ENCODE measurements around the gene ITIH4. TPM values are rescaled to one million over a fixed set of nuclear protein-coding genes. Genes with fewer than 3 reads are reported as not detected.

ITIH4 gene
- total RNA-seq (2014; rRNA removed; shearing (Covaris generic)): 0.02 TPM in 1 of 2 replicates, not detected in the other

DNA sequence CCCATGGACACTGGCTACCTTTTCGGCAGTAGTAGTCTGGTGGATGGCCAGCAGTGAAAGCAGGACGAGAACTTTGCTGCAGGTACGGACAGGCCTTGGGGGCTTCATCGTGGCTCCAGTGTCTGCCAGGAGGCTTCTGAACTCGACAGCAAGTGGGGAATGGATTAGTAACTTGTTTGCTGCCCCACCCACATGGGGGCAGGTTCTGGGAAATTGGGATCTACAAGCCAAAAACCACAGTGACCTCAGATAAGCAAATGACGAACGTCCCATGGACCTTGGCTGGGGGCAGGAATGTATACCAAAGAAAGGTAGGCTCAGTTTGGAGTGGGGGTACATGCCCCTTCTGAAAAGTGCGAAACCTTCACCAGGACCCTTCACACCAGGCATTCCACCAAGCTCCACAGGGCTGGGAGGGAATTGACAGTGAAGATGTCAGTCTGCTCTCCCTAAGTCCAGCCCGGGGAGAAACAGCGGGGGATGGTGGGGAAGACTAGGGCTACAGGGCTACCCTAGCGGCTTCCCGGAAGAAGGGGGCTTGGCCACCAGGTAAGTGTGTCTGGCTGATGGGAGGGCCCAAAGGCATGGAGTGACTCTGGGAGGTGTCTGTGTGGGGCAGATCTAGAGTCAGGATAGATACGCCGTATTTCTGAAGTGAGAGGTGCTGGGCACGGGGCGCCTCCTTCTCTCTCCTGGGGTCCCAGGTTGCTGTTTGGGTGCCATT lies at the start of gene ITIH4:
Gene ITIH4, minus strand, starts transcription at position 138 of the 724 bp plus-strand sequence. Its CDS starts 30 bp downstream, at position 108.
- DNase-seq (ENCODE audit: low read depth): peak; percentile 33

DNA sequence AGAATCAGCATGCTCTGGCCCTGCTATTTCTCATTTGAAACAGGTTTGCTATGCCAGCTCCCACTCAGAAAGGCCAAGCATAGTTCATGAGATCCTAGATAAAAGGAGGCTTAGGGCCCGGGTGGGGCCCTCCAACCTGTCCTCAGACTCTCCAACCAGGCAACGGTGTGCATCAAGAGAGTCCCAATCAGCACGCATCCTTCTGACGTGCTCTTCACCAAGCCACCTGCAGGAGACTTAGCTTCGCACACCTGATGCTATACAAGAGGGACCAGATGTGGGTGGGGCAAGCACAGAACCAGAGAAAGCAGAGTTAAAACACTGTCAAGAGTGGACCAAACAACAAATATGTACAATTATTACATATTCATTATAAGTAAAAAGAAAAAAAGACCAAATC lies 49.6 kb upstream of the ITIH4 start:
- DNase-seq (ENCODE audit: low read depth): no peak

DNA sequence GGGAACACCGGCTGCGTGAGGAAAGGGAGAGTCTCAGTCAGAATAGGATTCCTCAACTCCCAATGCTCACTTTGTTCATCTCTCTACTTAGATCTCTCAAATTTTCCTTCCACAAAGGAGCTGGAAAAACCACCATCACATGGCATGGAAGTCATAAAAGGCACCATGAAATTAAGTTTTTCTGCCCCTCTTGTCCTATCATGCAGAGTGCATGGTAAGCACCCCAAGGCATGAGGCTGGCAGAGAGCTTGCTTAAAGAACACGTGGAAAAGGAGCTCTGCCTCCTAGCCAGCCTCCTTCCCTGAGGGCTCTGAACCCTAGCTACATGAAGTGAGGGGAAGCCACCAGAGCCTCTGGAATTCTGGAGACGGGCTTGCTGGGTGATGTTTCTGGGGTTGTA lies 49.1 kb upstream of the ITIH4 start:
- no peak for DNase-seq (ENCODE audit: low read depth)

DNA sequence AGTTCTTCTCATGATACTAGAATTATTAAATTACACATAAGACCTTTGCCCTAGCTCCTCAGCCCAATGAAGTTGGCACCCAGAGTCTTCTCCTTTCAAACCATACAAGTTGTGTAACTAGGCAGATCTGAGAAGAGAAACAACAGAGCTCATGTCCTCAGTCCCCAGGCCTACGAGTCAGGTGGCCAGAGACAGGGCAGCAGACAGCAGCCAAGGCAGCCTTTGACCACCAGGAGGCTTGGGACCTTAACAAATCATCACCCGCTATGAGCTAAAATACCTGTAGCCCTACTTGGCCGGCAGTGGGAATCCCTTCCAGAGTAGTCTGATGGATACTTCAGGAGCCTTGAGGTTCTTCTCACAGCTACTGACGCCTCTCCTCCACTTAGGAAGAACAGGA lies 48.6 kb upstream of the ITIH4 start:
- no peak for DNase-seq (ENCODE audit: low read depth)

DNA sequence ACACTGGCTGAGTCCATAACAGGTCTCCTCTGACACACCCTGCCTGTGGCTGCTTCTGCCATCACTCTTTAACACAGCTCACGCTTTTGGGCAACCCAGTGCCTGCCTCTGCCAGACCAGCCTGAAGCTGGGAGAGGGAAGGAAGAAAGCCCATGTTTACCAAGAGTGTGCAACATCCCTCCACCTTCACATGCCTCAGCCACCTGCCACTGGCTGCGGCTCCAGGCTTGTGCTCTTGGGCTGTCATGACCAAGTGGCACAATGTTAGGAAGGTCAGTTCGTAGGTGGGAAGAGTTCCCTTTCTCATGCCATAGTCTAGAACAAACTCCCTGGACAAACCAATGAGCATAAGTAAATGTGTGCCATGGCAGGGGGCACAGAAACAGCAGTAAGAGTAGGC lies 46.6 kb upstream of the ITIH4 start:
- no peak for DNase-seq (ENCODE audit: low read depth)

DNA sequence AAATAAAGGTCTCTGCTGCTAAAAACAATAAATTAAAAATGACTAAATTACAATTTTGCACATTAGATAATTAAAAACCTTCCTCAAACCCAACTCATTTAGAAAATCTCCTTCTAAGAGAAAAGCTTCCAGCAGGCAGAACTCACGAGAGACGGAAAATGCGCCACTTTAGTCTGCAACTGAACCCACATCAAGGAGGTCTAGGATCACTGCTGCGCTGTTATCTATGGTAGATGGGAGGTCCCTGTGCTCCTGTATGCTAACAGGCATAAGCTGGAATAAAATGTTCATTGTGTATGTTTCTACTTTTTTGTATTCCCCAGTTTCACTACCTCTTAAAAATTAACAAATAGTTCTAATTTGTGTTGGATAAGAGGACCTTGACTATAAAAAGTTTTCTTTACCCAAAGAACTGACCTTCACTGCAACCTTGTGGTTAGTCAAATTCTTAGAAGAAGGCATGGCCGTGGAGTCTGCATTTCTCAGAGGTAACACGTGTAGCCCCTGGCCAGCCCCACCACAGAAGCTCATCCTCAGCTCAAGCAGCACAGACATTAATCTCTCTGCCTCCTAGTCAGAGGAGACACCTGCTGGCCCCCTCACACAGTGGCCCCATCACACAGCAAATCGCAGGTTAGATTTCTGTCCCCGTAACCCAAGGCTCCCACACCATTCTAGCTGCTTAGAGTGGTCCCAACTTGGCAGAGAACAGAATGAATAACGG lies 44.6 kb upstream of the ITIH4 start:
- no peak for DNase-seq (ENCODE audit: low read depth)

DNA sequence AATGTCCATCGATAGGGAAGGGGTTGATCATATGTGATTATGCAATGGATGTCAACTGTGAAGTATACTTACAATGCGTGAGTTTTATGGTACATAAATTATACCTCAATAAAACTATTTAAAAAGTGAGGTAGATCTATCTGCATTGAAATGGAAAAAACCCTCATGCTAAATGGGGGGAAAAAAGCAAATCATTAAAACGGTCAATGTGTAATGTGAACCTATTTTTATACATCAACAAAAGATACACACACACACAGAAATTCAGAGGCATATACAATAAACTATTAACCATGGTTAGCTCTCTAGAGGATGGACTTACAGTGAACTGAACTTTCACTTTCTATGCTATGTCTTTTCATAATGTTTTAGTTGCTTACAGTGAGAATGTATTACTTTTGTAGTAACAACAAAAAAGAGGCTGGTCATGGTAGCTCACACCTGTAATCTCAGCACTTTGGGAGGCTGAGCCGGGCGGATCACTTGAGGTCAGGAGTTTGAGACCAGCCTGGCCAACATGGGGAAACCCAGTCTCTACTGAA lies 43.8 kb upstream of the ITIH4 start:
- no peak for DNase-seq (ENCODE audit: low read depth)

DNA sequence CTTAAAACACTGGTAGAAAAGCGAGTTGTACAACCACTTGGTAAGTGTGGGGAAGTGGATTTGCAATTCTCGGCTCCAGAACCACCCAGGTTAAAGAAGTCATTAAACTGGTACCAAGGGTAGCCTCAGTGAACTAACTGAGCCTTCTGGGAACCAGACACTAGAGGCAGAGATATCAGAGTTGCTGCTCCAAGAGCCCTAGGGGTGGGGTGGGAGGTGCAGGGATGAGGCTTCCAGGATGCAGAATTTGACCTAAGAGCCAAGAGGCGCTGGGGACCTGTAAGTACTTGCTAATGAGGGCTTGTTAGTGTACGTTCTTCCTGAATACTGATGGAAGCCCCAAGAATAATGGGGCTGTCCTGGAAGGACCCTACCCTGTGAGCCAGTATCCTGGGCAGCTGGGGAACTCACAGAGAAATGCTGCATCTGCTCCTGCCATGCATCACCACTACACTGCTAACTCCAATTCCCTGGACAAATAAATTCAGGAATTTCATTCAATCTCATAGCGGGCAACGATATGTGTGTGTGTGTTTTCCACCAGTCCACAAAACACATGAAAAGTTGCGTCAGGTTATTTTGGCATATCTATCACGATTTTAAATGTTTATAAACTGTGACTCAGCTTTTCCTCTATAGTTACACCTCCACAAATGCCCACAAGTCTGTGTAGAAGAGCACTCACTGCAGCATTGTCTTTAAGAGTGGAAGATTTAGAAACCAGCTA lies 43.1 kb upstream of the ITIH4 start:
- DNase-seq (ENCODE audit: low read depth): peak; percentile 47

DNA sequence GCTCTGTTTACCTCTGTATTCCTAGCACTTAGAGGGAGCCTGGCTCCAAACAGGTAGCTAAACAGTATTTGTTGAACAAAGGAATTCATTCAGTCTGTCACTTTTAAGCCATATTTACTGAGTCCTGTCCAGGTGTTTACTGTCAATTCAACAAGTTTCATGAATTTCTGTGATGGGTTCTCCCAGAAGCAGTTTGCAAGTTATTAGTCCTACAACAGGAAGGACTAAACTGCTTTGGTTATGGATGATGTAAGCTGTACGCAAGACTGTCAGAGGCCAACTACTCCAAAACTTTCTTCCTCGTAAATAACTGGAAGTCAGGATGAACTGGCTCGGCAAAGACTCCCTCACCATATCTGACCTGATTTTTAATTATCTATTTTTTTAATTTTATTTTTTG lies 41.8 kb upstream of the ITIH4 start:
- no peak for DNase-seq (ENCODE audit: low read depth)

DNA sequence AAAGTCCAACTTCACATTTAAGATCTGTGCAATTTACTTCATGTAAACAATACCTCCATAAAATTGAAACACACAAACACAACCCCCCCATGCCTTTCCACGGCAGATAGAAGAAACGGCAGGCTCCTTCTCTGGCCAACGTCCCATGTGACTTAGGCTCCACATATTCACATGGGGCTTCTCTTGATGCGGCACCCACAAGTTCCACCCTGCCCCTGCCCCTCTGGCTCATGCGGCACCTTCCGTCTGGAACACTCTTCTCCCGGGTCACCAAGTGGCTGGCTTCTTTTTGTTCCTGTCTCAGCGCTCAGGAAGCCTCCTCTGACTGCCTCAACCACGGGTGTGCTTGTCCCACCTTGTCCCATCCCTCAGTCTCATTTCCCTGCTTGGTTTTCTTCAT lies 41.3 kb upstream of the ITIH4 start:
- no peak for DNase-seq (ENCODE audit: low read depth)

DNA sequence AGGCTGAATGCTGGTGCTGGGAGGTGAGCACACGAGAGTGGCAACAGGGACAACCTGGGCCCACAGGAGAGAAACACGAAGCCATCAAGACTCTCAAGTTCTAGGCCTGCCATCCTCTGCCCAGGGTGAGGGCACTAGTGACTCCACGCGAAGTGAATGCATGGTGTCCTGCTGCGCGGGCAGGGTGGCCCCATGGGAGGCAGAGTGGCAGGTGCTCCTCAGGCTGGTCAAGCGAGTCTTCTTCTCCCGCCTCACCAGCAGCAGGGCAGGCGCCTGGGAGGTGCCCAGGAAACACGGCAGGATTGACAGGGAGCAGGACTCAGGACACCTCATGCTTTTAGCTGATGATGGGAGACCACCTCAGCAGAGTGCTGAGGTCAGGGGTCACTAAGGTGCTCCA lies 40.0 kb upstream of the ITIH4 start:
- no peak for DNase-seq (ENCODE audit: low read depth)

DNA sequence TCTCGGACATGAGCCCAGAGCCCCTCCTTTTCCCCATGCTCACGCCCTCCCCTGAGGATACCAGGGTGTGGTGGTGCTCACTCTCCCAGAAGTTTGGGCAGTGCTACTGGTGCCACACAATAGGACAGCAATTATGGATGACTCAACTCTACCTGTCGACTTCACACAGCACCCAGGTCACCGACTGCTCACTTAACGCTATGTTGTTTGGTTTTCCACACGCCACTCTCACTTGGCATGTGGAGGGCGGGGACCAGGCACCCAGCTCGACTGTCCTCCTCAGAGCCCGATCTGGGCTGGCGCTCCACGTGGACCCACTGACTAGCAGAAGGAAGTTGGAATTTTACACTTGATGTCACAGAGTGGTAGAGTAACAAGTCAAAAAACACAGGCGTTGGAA lies 36.0 kb upstream of the ITIH4 start:
- DNase-seq (ENCODE audit: low read depth): no peak

DNA sequence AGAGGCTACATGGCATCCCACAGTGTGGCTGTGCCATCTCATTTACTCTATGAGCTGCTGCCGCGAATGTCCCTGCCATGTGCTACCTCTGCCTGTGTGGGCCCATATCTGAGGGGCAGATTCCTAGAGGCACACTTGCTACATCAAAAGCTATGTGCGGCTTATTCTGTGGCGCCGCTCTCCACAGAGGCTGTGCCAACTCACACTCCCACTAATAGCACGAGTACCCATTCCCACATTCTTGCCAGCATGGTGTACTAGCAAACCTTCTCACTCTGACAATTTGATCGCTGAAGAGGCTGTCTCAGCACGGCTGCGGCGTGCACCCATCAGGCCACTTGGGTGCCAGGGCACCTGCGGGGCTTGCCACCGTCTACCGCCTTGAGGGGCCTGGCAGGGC lies 35.5 kb upstream of the ITIH4 start:
- DNase-seq (ENCODE audit: low read depth): no peak

DNA sequence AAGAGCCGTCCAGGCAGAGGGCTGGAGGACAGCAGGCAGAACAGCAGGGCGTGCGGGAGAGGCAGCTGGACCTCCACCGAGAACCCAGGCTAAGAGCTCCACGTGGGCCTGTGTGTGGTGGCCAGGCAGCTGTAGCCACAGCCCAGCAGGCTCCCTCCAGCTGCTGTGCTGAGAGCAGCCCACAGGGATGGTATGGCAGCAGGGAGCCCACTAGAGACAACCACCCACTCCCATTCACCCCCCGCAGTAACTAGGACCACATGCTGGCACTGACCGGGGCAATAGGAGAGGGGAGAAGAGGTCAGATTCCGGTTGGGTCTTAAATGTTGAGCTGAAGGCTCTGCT lies 29.9 kb upstream of the ITIH4 start:
- no peak for DNase-seq (ENCODE audit: low read depth)

DNA sequence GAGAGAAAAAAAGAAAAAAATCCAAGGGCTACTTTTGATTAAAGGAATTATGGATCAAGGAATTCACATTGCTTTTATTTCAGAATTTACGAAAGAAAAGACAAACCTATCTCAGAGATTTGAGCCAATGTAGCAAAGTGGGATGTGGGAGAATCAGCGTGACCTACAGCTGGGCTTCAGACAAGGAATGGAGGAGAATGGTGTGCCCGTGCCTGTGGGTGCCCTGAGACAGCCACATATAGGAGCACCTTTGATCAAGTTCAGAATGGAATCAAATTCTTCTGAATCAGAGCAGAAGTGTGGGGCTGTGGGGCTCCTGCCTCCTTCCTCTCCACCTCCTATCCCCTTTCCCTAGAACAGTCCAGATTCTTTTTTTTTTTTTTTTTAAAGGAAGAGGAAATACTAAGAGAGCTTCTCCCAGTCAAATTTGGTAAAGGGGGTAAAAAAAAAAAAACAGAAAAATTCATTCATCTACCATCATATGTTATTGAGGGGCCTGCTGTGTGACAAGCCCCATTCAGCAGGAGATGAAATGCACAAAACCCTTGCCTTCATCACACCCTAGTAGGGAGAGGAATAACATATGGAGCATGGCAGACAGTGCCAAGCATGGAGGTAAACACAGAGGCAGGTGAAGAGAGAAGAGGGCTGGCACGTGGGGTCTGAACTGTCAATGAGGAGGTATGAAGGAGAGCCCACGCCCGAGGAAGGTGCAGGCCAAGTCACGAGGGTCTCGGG lies 29.4 kb upstream of the ITIH4 start:
- DNase-seq (ENCODE audit: low read depth): no peak

DNA sequence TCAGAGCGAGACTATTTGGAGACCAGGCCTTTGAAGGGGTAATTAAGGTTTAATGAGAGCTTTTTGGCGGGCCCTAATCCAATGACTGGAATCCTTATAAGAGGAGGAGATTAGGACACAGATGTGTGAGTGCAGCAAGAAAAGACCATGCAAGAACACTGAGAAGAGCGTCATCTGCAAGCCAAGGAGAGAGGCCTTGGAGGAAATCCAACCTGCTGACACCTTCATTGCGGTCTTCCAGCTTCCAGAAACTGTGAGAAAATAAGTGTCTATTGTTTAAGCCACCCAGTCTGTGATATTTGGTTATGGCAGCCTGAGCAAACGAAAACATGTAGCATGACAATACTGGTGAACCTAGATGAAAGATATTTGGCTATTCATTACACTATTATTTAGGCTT lies 27.4 kb upstream of the ITIH4 start:
- no peak for DNase-seq (ENCODE audit: low read depth)

DNA sequence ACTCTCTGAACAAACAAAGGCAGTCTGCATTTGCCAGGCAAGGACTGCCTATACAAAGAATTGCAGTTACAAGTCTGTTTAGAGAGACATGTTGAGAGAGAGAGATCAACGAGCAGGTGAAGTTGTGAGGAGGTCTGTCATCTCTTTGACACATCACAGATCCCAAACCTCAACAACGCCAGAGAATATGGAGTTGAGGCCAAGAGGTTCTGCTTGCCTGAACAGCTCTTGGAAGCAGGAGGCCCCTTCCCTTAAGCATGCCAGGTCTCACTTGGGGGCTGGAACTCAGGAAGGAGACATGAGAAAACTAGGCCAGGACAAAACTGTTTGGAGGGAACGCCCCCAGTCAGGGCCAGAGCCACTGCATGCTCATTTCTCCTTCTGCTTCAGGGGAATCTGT lies 26.7 kb upstream of the ITIH4 start:
- DNase-seq (ENCODE audit: low read depth): no peak

DNA sequence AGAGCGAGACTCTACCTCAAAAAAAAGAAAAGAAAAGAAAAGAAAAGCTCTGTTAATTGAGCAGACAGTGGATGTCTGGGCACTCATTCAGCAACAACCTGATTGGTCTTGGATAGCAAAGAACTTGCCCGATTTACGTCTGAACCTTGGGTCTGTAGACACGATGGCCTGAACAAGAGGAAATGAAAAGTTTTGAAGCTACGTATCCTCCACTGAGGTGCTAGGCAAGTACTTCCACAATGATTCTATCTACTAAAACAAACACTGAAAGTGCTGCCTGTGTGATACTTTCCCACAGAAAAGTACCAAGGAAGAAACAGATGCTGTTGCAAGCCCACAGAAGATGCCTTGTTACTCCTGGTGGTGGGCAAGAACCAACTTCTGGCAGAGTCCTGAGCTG lies 26.2 kb upstream of the ITIH4 start:
- no peak for DNase-seq (ENCODE audit: low read depth)

DNA sequence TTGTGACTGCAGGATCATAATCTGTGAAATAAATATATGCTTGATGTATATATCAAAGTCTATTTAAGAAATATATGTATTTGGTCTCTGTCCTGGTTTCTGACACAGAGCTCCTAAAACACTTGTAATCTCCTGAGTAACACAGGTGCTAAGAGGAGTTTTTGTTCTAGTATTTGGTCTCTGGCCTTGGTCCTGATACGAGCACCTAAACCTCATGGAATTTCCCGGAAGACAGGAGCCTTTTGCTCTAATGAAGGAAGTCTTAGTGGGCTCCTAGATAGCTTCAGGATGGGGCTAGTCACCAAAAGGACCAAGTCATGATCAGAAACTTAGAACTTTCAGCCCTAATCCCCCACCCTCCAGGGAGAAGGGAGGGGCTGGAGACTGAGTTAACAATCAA lies 23.5 kb upstream of the ITIH4 start:
- DNase-seq (ENCODE audit: low read depth): no peak

DNA sequence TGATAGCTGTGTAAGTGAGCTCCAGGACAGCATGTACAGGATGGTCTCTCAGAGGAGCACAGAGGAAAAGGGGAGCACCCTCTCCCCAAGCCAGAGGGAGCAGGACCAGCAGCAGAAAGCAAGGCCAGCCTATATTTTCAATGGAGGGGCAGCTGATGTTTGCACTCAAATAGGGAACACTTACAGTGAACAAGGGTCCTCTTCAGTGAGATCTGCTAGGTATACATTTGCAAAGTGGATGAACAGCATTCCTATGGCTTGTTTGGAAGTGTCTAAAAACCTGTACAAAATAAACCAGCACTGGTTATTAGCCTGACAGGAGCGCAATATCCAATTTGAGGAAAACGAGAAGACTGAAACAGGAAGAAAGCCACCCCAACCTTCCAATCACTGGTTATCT lies 21.9 kb upstream of the ITIH4 start:
- no peak for DNase-seq (ENCODE audit: low read depth)

DNA sequence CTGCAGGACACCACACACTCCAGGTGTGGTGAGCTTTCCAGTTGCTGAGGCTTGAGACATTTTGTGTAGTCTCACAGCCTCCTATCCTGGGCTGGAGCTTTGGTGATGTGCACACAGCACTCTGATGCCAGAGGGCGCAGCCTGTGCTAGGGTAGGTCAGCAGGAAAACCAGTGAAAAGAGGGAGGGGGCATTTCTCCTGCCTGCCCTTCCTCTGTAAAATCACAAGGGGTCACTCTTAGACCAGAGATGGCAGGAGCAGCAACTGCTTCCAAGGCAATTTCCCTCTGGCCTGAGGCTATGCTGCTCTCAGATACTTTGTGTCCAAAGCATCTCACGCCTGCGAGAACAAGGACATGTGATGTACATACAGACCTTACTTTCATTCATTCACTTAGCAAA lies 20.9 kb upstream of the ITIH4 start:
- peak; percentile 42 for DNase-seq (ENCODE audit: low read depth)

DNA sequence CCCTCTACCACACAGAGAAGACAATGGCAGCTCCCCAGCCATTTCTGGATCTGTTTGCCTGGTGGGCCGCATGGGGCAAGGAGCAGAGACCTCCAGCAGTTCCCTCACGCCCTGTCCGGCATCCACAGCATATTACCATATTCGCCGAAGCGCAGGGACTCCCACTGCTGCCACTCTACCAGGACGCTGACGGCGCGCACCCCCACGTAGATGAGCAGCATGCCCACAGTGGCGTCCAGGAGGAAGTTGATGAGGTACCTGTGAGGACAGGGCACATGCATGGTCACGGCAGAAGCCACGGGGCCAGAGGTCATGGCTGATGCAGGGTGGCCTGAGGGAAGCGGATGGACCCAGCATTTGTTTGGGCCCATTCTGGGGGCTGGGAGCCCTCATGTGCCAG lies 19.2 kb upstream of the ITIH4 start:
- DNase-seq (ENCODE audit: low read depth): no peak
